ENCODE results near the gene WNT8B. TPM values are rescaled to one million over a fixed set of nuclear protein-coding genes. Genes with fewer than 3 reads are reported as not detected.

Gene WNT8B
- polyA plus RNA-seq, 1 donor (not counting 4 experiments of a cell fraction or from before 2014, with no cell fraction given), result not detected

- dilution Hi-C loops (cut with MboI; ENCODE audit: extremely low pct_ligation_motif_present, low sequenced_read_pairs), result no loop called here
- no peaks in the 10 kb centered on the region for H3K9me1 ChIP-seq (ENCODE audit: control insufficient read depth, extremely low read depth, insufficient read depth, low read length)
- no peak for DNase-seq (ENCODE audit: low read depth, low spot score)
- peaks cover 14 to 28% of the 10 kb centered on the region in 2 experiments for H3K36me3 ChIP-seq (ENCODE audit: control insufficient read depth in 2 of 2, extremely low read depth in 1 of 2, insufficient read depth in 2 of 2, low read length in 2 of 2)
- H4K20me1 ChIP-seq (ENCODE audit: control insufficient read depth, extremely low read depth, insufficient read depth, low read length), result no peaks in the 10 kb centered on the region
- H3K4me1 ChIP-seq (ENCODE audit: control insufficient read depth, extremely low read depth, insufficient read depth, low read length), result no peaks in the 10 kb centered on the region
- no peak for FAIRE-seq
- no peak overlapping the region for H3K9ac ChIP-seq (ENCODE audit: control insufficient read depth, extremely low read depth, insufficient read depth, low read length)
- no peak for TF ChIP-seq EZH2 (IDR thresholded peaks at IDR 0.05; ENCODE audit: low read length)
- TF ChIP-seq, protein P1, sequence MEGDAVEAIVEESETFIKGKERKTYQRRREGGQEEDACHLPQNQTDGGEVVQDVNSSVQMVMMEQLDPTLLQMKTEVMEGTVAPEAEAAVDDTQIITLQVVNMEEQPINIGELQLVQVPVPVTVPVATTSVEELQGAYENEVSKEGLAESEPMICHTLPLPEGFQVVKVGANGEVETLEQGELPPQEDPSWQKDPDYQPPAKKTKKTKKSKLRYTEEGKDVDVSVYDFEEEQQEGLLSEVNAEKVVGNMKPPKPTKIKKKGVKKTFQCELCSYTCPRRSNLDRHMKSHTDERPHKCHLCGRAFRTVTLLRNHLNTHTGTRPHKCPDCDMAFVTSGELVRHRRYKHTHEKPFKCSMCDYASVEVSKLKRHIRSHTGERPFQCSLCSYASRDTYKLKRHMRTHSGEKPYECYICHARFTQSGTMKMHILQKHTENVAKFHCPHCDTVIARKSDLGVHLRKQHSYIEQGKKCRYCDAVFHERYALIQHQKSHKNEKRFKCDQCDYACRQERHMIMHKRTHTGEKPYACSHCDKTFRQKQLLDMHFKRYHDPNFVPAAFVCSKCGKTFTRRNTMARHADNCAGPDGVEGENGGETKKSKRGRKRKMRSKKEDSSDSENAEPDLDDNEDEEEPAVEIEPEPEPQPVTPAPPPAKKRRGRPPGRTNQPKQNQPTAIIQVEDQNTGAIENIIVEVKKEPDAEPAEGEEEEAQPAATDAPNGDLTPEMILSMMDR (optimal IDR thresholded peaks at IDR 0.05 in 1 of 3, IDR thresholded peaks at IDR 0.05 in 1 of 3, conservative IDR thresholded peaks at IDR 0.05 in 1 of 3; ENCODE audit: extremely low read depth in 1 of 3, insufficient read depth in 2 of 3, low read length in 3 of 3), result no peak
- no peaks in the 10 kb centered on the region for H3K9me3 ChIP-seq (ENCODE audit: control insufficient read depth, low read depth, low read length)
- no peaks in the 10 kb centered on the region for H3K79me2 ChIP-seq (ENCODE audit: control insufficient read depth, insufficient read depth, low read length)
- H3K4me2 ChIP-seq (ENCODE audit: control insufficient read depth, extremely low read depth, insufficient read depth, low read depth, low read length), result no peak overlapping the region
- no peak overlapping the region for H3K4me3 ChIP-seq (ENCODE audit: control insufficient read depth in 2 of 3, extremely low read depth in 1 of 3, insufficient read depth in 2 of 3, low read depth in 1 of 3, low read length in 3 of 3)
- no peak overlapping the region for H3K27ac ChIP-seq (ENCODE audit: control insufficient read depth, insufficient read depth, low read length)
- no peak overlapping the region for H2AFZ ChIP-seq (ENCODE audit: control insufficient read depth, low read length)
- H3K27me3 ChIP-seq (ENCODE audit: control insufficient read depth, extremely low read depth, insufficient read depth, low read length), result no peaks in the 10 kb centered on the region
Measured at GRCh38 chr10:100522945-100523344, 60.1 kb downstream of the WNT8B start.

GRCh38 chr10:100524206-100524605, 61.4 kb downstream of the WNT8B start:
- peaks cover 9% of the 10 kb centered on the region for H3K4me1 ChIP-seq (ENCODE audit: control insufficient read depth, extremely low read depth, insufficient read depth, low read length)
- no peak for DNase-seq (ENCODE audit: low read depth, low spot score)
- H3K4me2 ChIP-seq (ENCODE audit: control insufficient read depth, extremely low read depth, insufficient read depth, low read depth, low read length), result no peak overlapping the region
- peaks cover 14 to 28% of the 10 kb centered on the region in 2 experiments for H3K36me3 ChIP-seq (ENCODE audit: control insufficient read depth in 2 of 2, extremely low read depth in 1 of 2, insufficient read depth in 2 of 2, low read length in 2 of 2)
- H2AFZ ChIP-seq (ENCODE audit: control insufficient read depth, low read length), result no peak overlapping the region
- no peak overlapping the region for H3K4me3 ChIP-seq (ENCODE audit: control insufficient read depth in 2 of 3, extremely low read depth in 1 of 3, insufficient read depth in 2 of 3, low read depth in 1 of 3, low read length in 3 of 3)
- H3K9me3 ChIP-seq (ENCODE audit: control insufficient read depth, low read depth, low read length), result no peaks in the 10 kb centered on the region
- TF ChIP-seq, protein P1 (optimal IDR thresholded peaks at IDR 0.05 in 1 of 3, IDR thresholded peaks at IDR 0.05 in 1 of 3, conservative IDR thresholded peaks at IDR 0.05 in 1 of 3; ENCODE audit: extremely low read depth in 1 of 3, insufficient read depth in 2 of 3, low read length in 3 of 3), result no peak
- no peak for TF ChIP-seq EZH2 (IDR thresholded peaks at IDR 0.05; ENCODE audit: low read length)
- dilution Hi-C loops (cut with MboI; ENCODE audit: extremely low pct_ligation_motif_present, low sequenced_read_pairs), result no loop called here
- H3K9me1 ChIP-seq (ENCODE audit: control insufficient read depth, extremely low read depth, insufficient read depth, low read length), result no peaks in the 10 kb centered on the region
- H3K9ac ChIP-seq (ENCODE audit: control insufficient read depth, extremely low read depth, insufficient read depth, low read length), result no peak overlapping the region
- no peak for FAIRE-seq
- H3K27me3 ChIP-seq (ENCODE audit: control insufficient read depth, extremely low read depth, insufficient read depth, low read length), result no peaks in the 10 kb centered on the region
- no peak overlapping the region for H3K27ac ChIP-seq (ENCODE audit: control insufficient read depth, insufficient read depth, low read length)
- H3K79me2 ChIP-seq (ENCODE audit: control insufficient read depth, insufficient read depth, low read length), result peaks cover 11% of the 10 kb centered on the region
- no peaks in the 10 kb centered on the region for H4K20me1 ChIP-seq (ENCODE audit: control insufficient read depth, extremely low read depth, insufficient read depth, low read length)

Measured in keratinocyte (primary cell).